ENCODE measurements around the gene PCNX1.
"Not testable (repeated sequence)": the region's sequence is repeated elsewhere in the genome, so short reads cannot be mapped to it uniquely, and the experiment has no call there.

Gene PCNX1

GRCh38 chr14:70971560-70971959 is 64.3 kb downstream of the PCNX1 start:
- DNase-seq: no peak

DNA sequence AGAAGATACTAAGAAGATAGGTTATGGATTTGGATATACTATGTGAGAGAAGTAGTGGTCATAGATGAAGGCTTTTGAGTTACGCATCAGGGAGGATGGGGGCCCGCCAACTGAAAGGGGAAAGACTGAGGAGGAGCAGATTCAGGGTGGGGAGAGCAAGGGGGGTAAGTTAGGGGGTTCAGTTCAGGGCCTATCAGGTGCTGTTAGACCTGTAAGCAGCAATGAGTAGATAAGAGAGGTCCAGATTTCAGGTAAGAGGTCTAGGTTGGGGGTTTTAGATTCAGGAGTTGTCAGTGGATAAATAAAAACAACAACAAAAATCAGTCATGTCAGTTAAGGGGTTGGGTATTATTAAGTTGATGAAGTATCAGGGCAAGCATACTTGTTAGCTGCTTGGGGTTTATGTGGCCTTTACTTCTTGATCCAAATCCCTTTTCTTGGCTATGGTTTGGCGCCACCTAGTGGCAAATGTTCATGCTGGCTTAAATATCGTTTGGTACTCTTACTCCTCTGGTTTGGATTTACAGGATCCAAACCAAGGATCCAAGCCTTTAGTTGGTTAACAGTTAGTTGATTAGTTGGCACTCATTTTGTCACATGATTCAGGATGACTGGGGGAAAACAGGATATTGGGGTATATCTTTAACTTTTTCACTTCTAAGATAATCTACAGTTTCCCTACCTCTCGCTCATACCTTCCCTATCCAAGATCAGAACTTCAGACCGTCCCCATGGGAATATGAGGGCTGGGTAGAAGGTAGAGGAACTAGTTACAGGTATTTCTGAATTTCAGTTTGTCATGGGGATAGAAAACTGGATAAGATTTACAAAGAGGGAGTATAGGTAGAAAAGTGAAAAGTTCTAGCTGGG is 65.1 kb downstream of the PCNX1 start:
- peak; percentile 64 for DNase-seq

- no peak for DNase-seq
Measured at GRCh38 chr14:70976591-70976990, 69.3 kb downstream of the PCNX1 start.

DNA sequence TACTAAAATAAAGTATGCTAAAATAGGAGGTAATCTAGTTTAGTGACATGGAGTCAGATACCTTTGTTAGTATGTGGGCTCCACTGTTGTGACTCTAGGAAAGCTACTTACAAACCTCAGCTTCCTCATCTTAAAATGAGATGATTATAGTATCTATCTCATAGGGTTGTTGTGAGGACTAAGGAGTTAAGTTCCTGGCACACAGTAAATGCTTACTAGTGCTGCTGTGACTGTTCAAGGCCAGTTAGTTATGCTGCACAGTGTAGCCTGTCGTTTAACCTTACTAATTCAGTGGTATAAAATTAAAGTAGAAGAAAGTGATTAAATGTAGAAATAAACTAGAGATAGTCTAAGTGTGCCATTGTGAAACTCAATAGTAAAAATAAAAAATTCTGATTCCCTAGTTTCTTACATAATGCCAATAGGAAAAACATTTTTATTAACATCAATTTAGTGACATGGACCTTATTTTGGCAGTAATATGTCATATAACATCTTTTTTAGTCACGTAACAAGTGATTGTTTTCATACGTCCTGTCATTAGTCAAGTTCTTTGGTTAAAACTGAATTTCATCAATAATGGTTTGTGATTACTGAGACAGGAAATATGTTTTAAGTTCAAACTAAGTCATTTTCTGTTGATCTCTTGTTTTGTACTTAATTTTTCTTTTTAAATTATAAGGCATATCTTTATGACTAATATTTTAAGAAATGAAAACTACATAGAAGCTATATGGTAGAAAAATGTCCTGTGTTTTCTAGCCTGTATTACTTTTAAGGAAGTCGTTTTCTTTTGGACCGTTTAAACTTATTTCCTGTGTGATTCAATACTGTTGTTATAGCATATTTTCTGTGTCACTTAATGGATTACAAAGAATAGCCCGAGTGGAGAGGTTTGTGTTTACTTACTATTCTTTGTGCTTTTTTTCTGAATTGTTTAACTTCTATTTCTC is 74.0 kb downstream of the PCNX1 start:
- DNase-seq: no peak

- DNase-seq: no peak
Measured at GRCh38 chr14:70982200-70982599, 74.9 kb downstream of the PCNX1 start.

- no peak for DNase-seq
Measured at GRCh38 chr14:70987041-70987440, 79.8 kb downstream of the PCNX1 start.

DNA sequence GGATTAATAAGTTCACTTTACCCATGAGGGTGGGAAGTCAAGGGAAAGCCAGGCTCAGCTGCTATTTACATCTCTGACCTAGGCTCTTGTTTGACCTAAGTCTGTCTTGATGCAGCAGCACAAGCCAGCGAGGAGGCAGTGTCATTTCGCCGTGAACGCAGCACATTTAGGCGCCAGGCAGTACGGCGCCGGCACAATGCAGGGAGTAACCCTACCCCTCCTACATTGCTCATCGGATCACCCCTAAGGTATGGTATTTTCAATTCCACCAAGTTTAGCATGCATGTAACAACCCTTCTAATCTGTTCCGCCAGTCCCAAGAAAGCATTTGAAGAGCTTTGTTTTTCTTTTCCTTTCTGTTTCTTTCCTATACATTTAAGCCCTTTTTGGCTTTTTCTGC is 81.2 kb downstream of the PCNX1 start:
- no peak for DNase-seq

DNA sequence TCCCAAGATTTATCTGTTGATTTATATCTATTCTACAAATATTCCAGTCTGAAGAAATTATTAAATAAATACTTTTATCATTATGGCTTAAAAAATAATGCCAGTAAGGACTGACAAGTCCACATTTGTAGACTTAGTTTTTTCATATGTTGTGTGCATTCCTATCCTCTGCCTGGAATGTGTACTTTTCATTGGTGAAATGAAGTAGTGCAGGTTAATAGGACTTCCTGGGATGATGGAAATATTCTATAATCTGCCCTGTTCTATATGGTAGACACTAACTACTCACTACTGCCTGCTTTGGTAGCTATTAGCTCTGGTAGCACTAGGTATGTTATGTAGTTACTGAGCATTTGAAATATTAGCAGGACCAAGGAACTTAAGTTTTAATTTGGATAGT is 86.7 kb downstream of the PCNX1 start:
- no peak for DNase-seq

DNA sequence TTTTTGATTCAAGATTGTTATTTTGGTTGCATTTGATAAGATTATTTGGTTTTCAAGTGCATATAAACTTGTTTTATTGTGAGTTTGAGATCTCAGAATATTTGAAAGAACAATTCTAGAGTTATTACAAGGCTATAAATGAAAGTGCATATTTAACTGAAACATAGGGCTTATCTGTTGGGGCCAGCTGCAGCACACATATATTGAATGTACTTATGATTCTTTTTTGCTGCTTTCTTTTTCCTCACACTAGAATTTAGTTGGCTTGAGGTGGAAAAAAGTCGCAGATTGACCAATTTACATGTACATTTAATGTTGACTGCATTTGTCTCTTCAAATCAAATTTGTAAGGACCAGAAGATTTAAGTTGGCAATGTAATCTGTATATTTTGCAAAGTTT is 88.0 kb downstream of the PCNX1 start:
- DNase-seq: no peak

DNA sequence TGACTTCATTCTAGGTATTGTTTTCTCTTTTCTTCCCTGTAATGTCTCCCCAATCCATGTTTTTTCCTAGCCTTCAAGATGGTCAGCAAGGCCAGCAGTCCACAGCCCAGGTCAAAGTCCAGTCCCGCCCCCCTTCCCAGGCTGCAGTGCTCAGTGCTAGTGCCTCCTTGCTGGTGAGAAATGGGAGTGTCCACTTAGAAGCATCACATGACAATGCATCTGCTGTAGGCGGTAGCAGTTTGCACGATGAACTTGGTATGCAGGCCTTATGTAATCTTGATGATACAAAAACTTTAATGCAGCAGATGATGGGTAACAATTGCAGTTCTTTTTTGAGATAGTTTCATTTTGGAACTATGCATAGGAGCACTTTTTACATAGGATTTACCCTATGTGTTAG is 88.4 kb downstream of the PCNX1 start:
- DNase-seq: no peak

- no peak for DNase-seq
Measured at GRCh38 chr14:70999117-70999516, 91.9 kb downstream of the PCNX1 start.

DNA sequence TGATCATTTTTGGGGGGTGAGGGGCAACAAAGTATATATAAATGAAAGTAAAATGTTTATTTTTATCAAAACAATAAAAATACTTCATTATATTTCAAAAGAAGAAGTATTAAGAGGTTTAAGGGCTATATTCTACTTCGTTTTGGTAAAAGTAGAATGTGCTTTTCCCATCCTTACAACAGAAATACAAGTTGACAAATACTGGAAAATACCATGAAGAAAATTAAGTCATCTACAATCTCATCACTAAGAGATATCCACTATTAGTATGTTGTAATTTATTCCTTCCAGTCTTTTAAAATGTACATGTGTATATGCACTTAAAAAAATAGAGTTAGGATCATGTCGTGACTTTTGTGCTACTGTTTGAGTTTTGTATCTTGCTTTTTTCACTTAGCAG is 92.8 kb downstream of the PCNX1 start:
- no peak for DNase-seq

DNA sequence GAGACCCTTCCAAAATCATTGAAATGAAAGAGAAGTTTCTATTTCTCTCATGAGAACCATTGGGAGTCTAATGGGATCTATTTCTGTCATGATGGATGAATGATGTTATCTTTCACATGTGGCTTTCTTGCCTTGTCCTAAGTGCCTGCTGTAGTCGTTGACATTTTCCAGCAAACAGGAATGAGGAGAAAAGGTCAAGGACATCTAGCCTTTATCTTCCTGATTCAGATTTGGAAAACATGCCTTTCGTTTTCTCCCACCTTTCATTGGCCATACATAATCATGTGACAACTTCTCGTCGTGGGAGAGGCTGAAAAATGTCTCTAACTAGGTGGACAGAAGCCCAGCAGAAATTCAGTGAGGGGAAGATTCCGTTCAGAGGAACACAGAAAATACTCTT is 94.5 kb downstream of the PCNX1 start:
- DNase-seq: no peak

GRCh38 chr14:71003156-71003555 is 95.9 kb downstream of the PCNX1 start:
- DNase-seq: no peak

DNA sequence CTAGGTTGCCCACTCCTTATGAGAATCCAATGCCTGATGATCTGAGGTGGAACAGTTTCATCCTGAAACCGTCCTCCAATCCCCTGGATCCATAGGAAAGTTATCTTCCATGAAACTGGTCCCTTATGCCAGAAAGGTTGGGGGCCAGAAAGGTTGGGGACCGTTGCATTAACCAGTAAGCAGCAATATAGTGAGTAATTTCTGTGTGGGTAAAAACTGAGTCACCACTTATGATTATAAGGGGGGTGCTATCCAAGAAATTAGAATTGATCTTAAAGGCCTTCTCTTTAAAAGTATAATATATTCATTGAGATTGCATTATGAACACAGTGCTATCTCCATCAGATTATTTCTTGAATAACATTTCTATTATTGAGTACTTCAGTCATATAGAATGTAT is 97.2 kb downstream of the PCNX1 start:
- DNase-seq: no peak

DNA sequence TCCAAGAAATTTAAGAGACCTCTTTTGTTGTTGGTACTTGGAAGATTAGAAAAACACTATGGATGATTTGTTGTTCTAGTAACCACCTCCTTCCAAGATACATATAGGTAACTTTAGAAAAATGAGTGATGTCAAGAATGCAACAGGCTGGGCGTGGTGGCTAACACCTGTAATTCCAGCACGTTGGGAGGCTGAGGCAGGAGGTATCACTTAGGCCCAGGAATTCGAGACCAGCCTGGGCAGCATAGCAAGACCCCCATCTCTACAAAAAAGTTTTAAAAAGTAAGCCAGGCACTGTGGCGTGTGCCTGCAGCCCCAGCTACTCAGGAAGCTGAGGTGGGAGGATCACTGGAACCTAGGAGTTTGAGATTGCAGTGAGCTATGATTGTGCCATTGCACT is 97.8 kb downstream of the PCNX1 start:
- no peak for DNase-seq

DNA sequence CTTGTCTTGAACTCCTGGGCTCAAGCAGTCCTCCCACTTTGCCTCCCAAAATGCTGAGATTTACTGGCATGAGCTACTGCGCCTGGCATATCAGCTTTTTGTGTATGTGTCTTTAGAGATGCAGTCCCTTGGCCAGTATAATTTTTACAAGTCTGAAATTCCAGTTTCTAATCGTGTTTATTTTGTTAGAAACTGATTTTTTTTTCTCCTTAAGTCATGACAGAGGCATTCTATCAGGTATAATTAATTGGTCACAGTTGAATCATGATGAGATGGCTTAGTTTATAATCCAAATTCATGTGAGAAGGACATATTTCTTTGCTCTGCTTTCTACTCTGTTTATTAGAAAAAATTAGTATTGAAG is 98.9 kb downstream of the PCNX1 start:
- no peak for DNase-seq

DNA sequence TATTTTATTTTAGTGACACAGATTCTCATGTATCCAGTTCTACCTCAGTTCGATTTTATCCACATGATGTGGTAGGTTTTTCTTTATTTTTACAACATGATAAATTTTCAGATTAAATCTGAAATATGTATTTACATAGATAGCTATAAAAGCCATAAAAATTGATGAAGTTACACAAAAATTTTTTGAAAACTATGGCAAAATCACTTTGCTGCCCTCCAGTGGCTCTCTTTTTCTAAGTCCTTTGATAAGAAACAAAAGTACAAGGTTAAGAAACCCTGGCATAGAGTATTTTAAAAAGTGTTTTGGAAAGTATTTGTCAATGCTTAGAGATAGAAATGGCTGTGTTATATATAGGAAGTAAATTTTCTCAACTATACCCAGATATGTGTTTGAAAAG is 104.2 kb downstream of the PCNX1 start:
- no peak for DNase-seq

DNA sequence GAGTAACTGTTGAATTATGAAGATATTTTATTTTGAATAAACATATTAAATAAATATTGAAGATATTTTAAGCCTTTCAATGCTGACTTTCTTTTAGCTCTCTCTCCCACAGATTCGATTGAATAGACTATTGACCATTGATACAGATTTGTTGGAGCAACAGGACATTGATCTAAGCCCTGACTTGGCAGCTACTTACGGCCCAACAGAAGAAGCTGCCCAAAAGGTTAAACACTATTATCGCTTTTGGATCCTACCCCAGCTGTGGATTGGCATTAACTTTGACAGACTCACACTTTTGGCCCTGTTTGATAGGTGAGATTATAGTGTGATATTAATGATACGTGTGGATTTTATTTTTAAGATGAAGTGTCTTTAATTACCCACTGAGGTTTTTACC is 105.6 kb downstream of the PCNX1 start:
- no peak for DNase-seq

- DNase-seq: no peak
Measured at GRCh38 chr14:71013551-71014192, 106.4 kb downstream of the PCNX1 start.

DNA sequence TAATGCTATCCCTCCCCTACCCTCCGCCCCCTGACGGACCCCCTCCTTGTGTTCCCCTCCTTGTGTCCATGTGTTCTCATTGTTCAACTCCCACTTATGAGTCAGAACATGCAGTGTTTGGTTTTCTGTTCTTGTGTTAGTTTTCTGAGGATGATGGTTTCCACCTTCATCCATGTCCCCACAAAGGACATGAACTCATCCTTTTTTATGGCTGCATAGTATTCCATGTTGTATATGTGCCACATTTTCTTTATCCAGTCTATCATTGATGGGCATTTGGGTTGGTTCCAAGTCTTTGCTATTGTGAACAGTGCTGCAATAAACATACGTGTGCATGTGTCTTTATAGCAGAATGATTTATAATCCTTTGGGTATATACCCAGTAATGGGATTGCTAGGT is 112.7 kb downstream of the PCNX1 start:
- DNase-seq: not testable (repeated sequence)

GRCh38 chr14:71021347-71022011 is 114.2 kb downstream of the PCNX1 start:
- no peak for DNase-seq

Data from NCI-H446 treated with DMSO at 0.1 percent for 48 hours (cell line).